ENCODE measurements around the gene IFITM2.
"Not testable (repeated sequence)": the region's sequence is repeated elsewhere in the genome, so short reads cannot be mapped to it uniquely, and the experiment has no call there.

Gene IFITM2

GRCh38 chr11:325796-326591 lies 18.4 kb downstream of the IFITM2 start:
- no peak for DNase-seq (ENCODE audit: low read depth in 2 of 2)

GRCh38 chr11:326592-326841 lies 18.9 kb downstream of the IFITM2 start:
- no peak for DNase-seq (ENCODE audit: low read depth in 2 of 2)

DNA sequence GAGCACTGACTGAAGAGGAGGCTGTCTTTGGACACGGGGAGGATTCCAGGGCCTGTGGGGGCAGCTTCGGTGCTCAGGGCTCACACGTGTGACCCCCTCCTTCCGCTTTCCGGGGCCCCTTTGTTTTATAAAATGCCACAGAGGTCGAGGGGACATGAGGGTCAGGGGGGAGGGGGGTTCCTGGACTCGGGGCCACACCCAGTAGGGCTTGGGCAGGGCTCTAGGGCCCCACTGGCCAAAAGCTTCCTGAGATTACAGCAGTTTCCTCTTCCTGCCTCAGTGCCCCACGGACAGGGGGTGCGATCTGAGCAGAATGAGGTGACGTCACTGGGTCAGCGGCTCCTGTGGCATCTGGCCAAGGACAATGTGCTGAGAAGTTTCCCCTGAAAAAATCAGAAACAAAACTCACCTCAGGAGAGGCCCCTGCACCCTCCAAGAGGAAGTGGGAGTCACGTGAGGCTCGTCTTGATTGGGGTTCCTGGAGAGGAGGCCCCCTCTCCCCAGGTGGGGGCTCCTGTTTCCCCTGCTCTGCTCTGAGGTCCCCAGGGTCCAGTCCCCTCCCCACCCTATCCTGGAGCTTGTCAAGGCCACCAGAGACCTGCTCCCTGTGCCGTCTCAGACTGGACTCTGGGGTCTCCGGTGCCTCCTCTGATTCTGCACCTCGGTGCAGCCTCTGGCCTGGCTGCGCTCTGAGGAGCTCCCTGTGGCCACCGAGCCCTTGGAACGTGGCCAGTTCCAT lies 19.4 kb downstream of the IFITM2 start:
- no peak for DNase-seq (ENCODE audit: low read depth in 2 of 2)

- no peak for DNase-seq (ENCODE audit: low read depth in 2 of 2)
These were observed 19.9 kb downstream of the IFITM2 start for GRCh38 chr11:327581-327923.

DNA sequence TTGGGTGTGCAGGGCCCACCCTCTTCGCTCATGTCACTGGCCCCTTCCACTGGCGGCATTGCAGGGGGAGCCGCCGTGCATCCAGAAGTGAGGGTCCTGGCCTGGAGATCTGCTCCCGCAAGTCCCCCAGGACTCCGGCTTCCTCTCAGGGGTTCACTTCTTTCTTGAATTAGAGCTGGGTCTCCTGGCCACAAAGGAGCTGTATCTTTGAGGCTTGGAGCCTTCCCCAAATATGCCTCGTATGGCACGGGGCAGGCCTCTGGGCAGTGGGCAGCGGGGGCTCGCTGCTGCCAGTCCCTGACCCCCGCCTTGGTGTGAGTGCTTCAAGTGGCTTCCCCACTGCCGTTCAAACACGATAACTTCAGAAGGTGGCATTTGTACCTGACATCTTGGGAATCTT lies 20.4 kb downstream of the IFITM2 start:
- no peak for DNase-seq (ENCODE audit: low read depth in 2 of 2)

- DNase-seq (ENCODE audit: low read depth in 2 of 2): not testable (repeated sequence)
These were observed 21.0 kb downstream of the IFITM2 start for GRCh38 chr11:328516-329100.

DNA sequence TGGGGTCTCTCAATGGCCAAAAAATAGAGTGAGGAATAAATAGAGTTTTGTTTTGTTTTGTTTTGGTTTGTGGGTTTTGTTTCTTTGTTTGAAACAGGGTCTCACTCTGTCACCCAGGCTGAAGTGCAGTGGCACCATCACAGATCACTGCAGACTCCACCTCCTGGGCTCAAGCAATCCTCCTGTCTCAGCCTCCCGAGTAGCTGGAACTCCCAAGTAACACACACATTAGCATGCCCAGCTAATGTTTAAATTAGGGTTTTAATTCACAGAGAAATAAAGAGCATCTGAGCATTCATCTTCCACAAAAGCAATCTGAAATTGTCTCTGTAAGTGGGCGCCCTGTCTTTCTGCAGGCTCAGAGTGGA lies 22.3 kb downstream of the IFITM2 start:
- DNase-seq (ENCODE audit: low read depth in 2 of 2): no peak

DNA sequence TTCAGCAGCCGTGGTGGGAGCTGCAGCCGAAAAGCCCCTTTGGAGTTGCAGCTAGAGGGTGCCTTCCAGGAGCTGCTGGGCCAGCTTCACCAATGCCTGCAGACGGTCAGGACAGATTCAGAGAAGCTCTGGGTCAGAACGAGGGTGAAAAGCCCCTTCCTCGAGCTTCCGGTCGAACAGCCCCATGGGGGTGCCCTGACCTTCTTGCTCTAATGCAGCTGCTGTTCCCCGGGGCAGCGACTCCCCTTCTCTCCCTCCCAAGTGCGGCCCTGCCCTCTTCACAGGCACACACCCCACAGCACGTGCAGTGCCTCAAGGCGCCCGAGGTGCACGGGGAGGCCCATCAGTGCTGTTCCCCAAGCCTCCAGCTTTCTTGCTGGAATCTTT lies 22.7 kb downstream of the IFITM2 start:
- DNase-seq (ENCODE audit: low read depth in 2 of 2): no peak

DNA sequence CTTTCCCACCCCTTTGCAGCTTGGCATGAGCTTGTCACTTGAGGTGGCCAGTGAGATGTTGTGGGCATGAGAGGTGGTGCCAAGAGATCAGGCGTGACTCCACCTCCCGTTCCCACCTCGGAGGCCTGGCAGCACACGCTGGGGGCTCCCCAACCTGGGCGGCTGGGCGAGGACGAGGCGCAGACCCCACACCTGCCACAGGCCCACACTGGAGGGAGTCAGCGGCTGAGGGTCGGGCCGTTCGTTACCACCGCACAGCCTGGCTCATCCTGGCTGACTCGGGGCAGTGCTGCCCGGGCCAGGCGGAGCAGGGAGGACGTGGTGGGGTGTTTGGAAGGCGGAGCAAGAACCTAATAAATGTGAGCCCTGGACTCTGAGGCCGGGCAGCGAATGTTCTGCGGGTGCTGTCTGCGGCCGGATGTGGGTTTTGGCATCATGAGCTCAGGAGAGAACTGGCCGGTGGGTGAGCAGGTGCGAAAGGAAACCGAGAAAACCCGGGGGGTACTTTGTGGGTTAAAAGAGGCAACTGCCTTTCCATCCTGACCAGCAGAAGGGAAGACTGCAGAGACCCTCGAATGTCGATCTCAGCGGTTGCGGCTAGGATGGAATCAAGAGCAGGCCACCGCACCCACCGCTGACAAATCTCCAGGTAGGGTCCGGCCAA lies 23.2 kb downstream of the IFITM2 start:
- DNase-seq (ENCODE audit: low read depth in 2 of 2): no peak

DNA sequence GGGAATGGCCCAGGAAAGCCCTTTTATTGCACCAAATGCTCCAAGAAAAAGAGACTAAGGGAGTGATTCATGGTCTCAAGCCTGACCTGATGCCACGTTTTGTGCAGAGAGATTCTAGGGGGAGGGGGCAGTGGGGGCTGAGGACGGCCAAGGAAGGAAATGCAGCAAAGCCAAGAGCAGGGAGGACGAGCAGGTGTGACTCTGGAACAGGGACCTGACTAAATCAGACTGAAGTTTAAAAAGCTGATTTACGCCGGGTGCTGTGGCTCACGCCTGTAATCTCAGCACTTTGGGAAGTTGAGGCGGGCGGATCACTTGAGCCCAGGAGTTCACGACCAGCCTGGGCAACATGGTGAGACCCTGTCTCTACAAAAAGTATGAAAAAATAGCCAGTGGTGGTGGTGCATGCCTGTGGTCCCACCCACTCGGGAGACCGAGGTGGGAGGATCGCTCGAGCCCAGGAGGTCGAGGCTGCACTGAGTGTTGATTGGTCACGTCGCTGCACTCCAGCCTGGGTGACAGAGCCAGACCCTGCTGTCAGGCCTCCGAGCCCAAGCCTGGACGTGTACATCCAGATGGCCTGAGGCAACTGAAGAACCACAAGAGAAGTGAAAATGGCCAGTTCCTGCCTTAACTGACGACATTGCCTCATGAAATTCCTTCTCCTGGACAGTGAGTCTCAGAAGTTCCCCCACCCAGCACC lies 23.9 kb downstream of the IFITM2 start:
- no peak for DNase-seq (ENCODE audit: low read depth in 2 of 2)

- no peak for DNase-seq (ENCODE audit: low read depth in 2 of 2)
These were observed 25.2 kb downstream of the IFITM2 start for GRCh38 chr11:332651-333480.

- DNase-seq (ENCODE audit: low read depth in 2 of 2): not testable (repeated sequence)
These were observed 26.1 kb downstream of the IFITM2 start for GRCh38 chr11:333616-334263.

- DNase-seq (ENCODE audit: low read depth in 2 of 2): no peak
These were observed 26.8 kb downstream of the IFITM2 start for GRCh38 chr11:334264-334994.

GRCh38 chr11:335779-336658 lies 28.4 kb downstream of the IFITM2 start:
- DNase-seq (ENCODE audit: low read depth in 2 of 2): no peak

DNA sequence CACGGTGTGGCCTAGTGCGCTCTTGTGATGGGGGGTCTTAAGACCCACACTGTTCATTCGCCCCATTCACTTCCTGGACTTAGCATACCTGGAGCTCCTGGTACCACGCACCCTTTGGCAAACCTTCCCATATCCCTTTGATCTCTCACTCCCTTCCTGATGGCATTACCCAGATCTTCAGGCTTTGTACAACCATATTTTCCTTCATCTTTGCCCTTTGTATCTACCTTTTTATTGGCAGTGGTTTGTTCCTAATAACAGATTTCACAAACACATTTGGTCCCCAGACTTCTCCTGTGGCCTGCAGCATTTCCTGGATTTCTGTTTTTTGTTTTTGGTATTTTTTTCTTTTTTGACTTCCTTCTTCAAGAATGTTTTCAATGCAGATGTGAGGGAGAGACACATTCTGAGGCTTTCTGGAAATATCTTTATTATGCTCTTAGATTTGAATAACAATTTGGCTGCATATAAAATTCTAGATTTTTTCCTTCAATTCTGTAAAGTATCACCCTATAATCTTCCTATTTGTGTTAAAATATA lies 29.1 kb downstream of the IFITM2 start:
- no peak for DNase-seq (ENCODE audit: low read depth in 2 of 2)

DNA sequence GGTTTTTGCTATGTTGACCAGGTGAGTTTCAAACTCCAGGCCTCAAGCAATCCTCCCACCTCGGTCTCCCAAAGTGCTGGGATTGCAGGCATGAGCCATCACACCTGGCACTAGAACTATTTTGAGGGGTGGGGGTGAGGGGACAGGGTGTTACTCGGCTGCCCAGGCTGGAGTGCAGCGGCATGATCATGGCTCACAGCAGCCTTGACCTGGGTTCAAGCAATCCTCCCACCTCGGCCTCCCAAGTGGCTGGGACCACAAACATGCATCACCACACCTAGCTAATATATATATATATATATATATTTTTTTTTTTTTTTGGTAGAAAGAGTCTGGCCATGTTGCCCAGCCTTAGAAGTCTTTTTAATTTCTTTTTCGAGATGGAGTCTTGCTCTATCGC lies 30.1 kb downstream of the IFITM2 start:
- DNase-seq (ENCODE audit: low read depth in 2 of 2): no peak

- no peak for DNase-seq (ENCODE audit: low read depth in 2 of 2)
These were observed 32.3 kb downstream of the IFITM2 start for GRCh38 chr11:339963-340362.

GRCh38 chr11:340539-341512 lies 33.2 kb downstream of the IFITM2 start:
- DNase-seq (ENCODE audit: low read depth in 2 of 2): no peak
